Mammary epithelial cell (primary cell): ENCODE results near the gene TBC1D22A.

ENCODE experiments used
- CTCF ChIP-seq, 2 donors: IDR thresholded peaks in 1 of 2; conservative IDR thresholded peaks in 1 of 2; 2 replicates each; pipeline ENCODE4 v1.5.1; 2011 to 2012; ENCODE audit warnings: inconsistent platforms in 2 of 2, low read length in 2 of 2, mild to moderate bottlenecking in 2 of 2, control low read depth in 1 of 2, low read depth in 1 of 2; ENCODE audit not compliant: insufficient read depth in 1 of 2; ENCODE audit errors: extremely low read depth in 1 of 2
- EZH2 ChIP-seq: IDR thresholded peaks from 2 replicates; pipeline ENCODE4 v1.6.1; 2012; ENCODE audit warnings: low read length, inconsistent platforms, borderline replicate concordance

GRCh38 chr22:47002692-47003091 lies 240.2 kb downstream of the TBC1D22A start:
- TF ChIP-seq CTCF (conservative IDR thresholded peaks at IDR 0.05 in 1 of 2, IDR thresholded peaks at IDR 0.05 in 1 of 2; ENCODE audit: extremely low read depth in 1 of 2, insufficient read depth in 1 of 2, low read depth in 1 of 2, low read length in 2 of 2) (no peak), EZH2 (no peak)
